ENCODE results near the gene PRKCA. TPM values are rescaled to one million over a fixed set of nuclear protein-coding genes. Genes with fewer than 3 reads are reported as not detected.
"Not testable (repeated sequence)": the region's sequence is repeated elsewhere in the genome, so short reads cannot be mapped to it uniquely, and the experiment has no call there.

PRKCA gene
- total and polyA plus RNA-seq, 9 of the 15 experiments (the other 6 are each of a cell fraction or from before 2014, with no cell fraction given): 3.2 to 33.0 (median 17.8) TPM

GRCh38 chr17:66724581-66725341 lies 422.3 kb downstream of the PRKCA start:
- DNase-seq (ENCODE audit: extremely low read depth in 1 of 4, low spot score in 3 of 4): no peak
- H3K27me3 ChIP-seq (ENCODE audit: control insufficient read depth in 2 of 2, insufficient read depth in 2 of 2, low read length in 2 of 2): no peaks in the 10 kb centered on the region
- H3K4me1 ChIP-seq (replicated peaks in 1 of 2; ENCODE audit: control insufficient read depth in 2 of 2, insufficient read depth in 2 of 2, low read length in 2 of 2): no peaks in the 10 kb centered on the region; a peak in 1 of 5 replicates
- no TSS peak for BruUV-seq (replicated peaks)
- ChIA-PET CTCF (ENCODE audit: low intra/inter-chr PET ratio) (no interaction called here), POLR2A (interaction anchor here (0.5 to 0.9 kb wide), 2 partner anchors 9 to 256 kb away, joined by 3 read pairs; no protein-coding TSS in a partner anchor)
- no peak overlapping the region for H3K27ac ChIP-seq (ENCODE audit: extremely low read depth, low read depth, low read length)
- in situ Hi-C loops (cut with MboI): no loop called here
- H3K79me2 ChIP-seq (ENCODE audit: control insufficient read depth, insufficient read depth, low read length): no peaks in the 10 kb centered on the region
- no peak overlapping the region for H2AFZ ChIP-seq (ENCODE audit: low read depth, low read length)
- no peaks in the 10 kb centered on the region for H3K9me1 ChIP-seq (ENCODE audit: control insufficient read depth, insufficient read depth, low read length)
- no peak overlapping the region for H3K9ac ChIP-seq (ENCODE audit: insufficient read depth in 1 of 2, low read depth in 2 of 2, low read length in 2 of 2)
- no peaks in the 10 kb centered on the region for H3K9me3 ChIP-seq (replicated peaks; ENCODE audit: control insufficient read depth, insufficient read depth, low read depth, low read length)
- ATAC-seq: no peak
- no peak overlapping the region for H3K4me3 ChIP-seq
- TF ChIP-seq ATF6 (CRISPR knock-in tag; IDR thresholded peaks at IDR 0.05): no peak
- TF ChIP-seq HBP1 (CRISPR knock-in tag; IDR thresholded peaks at IDR 0.05): no peak
- TF ChIP-seq POU5F1 (IDR thresholded peaks at IDR 0.05; ENCODE audit: borderline replicate concordance, low read depth, low read length, partially characterized antibody): no peak
- no peak overlapping the region for H3K4me2 ChIP-seq (ENCODE audit: insufficient read depth, low read length)
- FAIRE-seq: no peak
- H3K36me3 ChIP-seq (ENCODE audit: control insufficient read depth, insufficient read depth, low read length): no peaks in the 10 kb centered on the region
- H4K20me1 ChIP-seq (replicated peaks; ENCODE audit: control insufficient read depth, insufficient read depth, low read length): 0 out of 2 replicates have a peak, but pooled peaks cover 3% of the 10 kb centered on the region
- WGBS (ENCODE audit: insufficient coverage, low coverage, missing lambda C conversion rate): 39% methylated on average over 5 of the region's 5 CpGs
- intact Hi-C loops (cut with micrococcal nuclease): no loop called here

GRCh38 chr17:66725438-66725837 lies 423.0 kb downstream of the PRKCA start:
- in situ Hi-C loops (cut with MboI); BruUV-seq (replicated peaks): not testable (repeated sequence)

More at GRCh38 chr17:66725438-66725837, 423.0 kb downstream of the PRKCA start:
- POLR2A ChIA-PET: interaction anchor here (0.6 kb wide), 1 partner anchor 967 kb away, joined by 3 read pairs; no protein-coding TSS in a partner anchor
- H3K4me2 ChIP-seq (ENCODE audit: insufficient read depth, low read length); H3K9me1 ChIP-seq (ENCODE audit: control insufficient read depth, insufficient read depth, low read length); H3K9me3 ChIP-seq (replicated peaks; ENCODE audit: control insufficient read depth, insufficient read depth, low read depth, low read length); H3K36me3 ChIP-seq (ENCODE audit: control insufficient read depth, insufficient read depth, low read length); H4K20me1 ChIP-seq (replicated peaks; ENCODE audit: control insufficient read depth, insufficient read depth, low read length); DNase-seq (ENCODE audit: extremely low read depth in 1 of 4, low spot score in 3 of 4); CTCF ChIA-PET (ENCODE audit: low intra/inter-chr PET ratio); H3K9ac ChIP-seq (ENCODE audit: insufficient read depth in 1 of 2, low read depth in 2 of 2, low read length in 2 of 2); H3K27me3 ChIP-seq (ENCODE audit: control insufficient read depth in 2 of 2, insufficient read depth in 2 of 2, low read length in 2 of 2); ATAC-seq; H3K27ac ChIP-seq (ENCODE audit: extremely low read depth, low read depth, low read length); FAIRE-seq; H3K79me2 ChIP-seq (ENCODE audit: control insufficient read depth, insufficient read depth, low read length); H2AFZ ChIP-seq (ENCODE audit: low read depth, low read length); H3K4me1 ChIP-seq (replicated peaks in 1 of 2; ENCODE audit: control insufficient read depth in 2 of 2, insufficient read depth in 2 of 2, low read length in 2 of 2); intact Hi-C loops (cut with micrococcal nuclease); H3K4me3 ChIP-seq: not testable (repeated sequence)
- 23% methylated on average over 4 of the region's 4 CpGs for WGBS (ENCODE audit: insufficient coverage, low coverage, missing lambda C conversion rate)

All from K562 (cell line).